Activated naive CD4-positive, alpha-beta T cell (primary cell): ENCODE data around the gene PRPSAP2.
"Not testable (repeated sequence)": the region's sequence is repeated elsewhere in the genome, so short reads cannot be mapped to it uniquely, and the experiment has no call there.

ENCODE experiments used
- DNase-seq, 4 experiments: peaks; one replicate each; lab custom pipeline; 2025; lab: John Stamatoyannopoulos, UW

The PRPSAP2 gene

GRCh38 chr17:18889658-18890057, 31.7 kb downstream of the PRPSAP2 start:
- no peak for DNase-seq

GRCh38 chr17:18891541-18891940, 33.6 kb downstream of the PRPSAP2 start:
- DNase-seq = no peak

GRCh38 chr17:18896146-18896545, 38.2 kb downstream of the PRPSAP2 start:
- DNase-seq = no peak

GRCh38 chr17:18896947-18897346, 39.0 kb downstream of the PRPSAP2 start:
- DNase-seq = no peak

GRCh38 chr17:18904482-18904881, 46.6 kb downstream of the PRPSAP2 start:
- no peak for DNase-seq

GRCh38 chr17:18905226-18905625, 47.3 kb downstream of the PRPSAP2 start:
- no peak for DNase-seq

GRCh38 chr17:18910326-18910725, 52.4 kb downstream of the PRPSAP2 start:
- no peak for DNase-seq

GRCh38 chr17:18910881-18911280, 53.0 kb downstream of the PRPSAP2 start:
- no peak for DNase-seq

- no peak for DNase-seq
These were observed 59.0 kb downstream of the PRPSAP2 start for GRCh38 chr17:18916816-18917500.

GRCh38 chr17:18917506-18918032, 59.6 kb downstream of the PRPSAP2 start:
- no peak for DNase-seq

- DNase-seq = no peak
These were observed 62.0 kb downstream of the PRPSAP2 start for GRCh38 chr17:18919963-18920362.

- DNase-seq = no peak
These were observed 63.0 kb downstream of the PRPSAP2 start for GRCh38 chr17:18920911-18921441.

GRCh38 chr17:18921485-18921884, 63.6 kb downstream of the PRPSAP2 start:
- DNase-seq = no peak

GRCh38 chr17:18921912-18922451, 64.1 kb downstream of the PRPSAP2 start:
- DNase-seq = no peak

- DNase-seq = not testable (repeated sequence)
These were observed 64.7 kb downstream of the PRPSAP2 start for GRCh38 chr17:18922596-18922995.

- no peak for DNase-seq
These were observed 67.3 kb downstream of the PRPSAP2 start for GRCh38 chr17:18925187-18925586.

GRCh38 chr17:18928628-18929125, 70.7 kb downstream of the PRPSAP2 start:
- no peak for DNase-seq

GRCh38 chr17:18932360-18933055, 74.6 kb downstream of the PRPSAP2 start:
- DNase-seq = no peak

- no peak for DNase-seq
These were observed 75.4 kb downstream of the PRPSAP2 start for GRCh38 chr17:18933102-18934058.

- no peak for DNase-seq
These were observed 80.2 kb downstream of the PRPSAP2 start for GRCh38 chr17:18937981-18938691.

- no peak for DNase-seq
These were observed 80.7 kb downstream of the PRPSAP2 start for GRCh38 chr17:18938692-18939023.
